NCI-H526 treated with DMSO at 0.1 percent for 48 hours (cell line): Measurements from ENCODE around the gene SPOPL.
"Not testable (repeated sequence)": the region's sequence is repeated elsewhere in the genome, so short reads cannot be mapped to it uniquely, and the experiment has no call there.

ENCODE experiments used
- DNase-seq: peaks from one replicate; lab custom pipeline; 2025; lab: John Stamatoyannopoulos, UW

Gene SPOPL

DNA sequence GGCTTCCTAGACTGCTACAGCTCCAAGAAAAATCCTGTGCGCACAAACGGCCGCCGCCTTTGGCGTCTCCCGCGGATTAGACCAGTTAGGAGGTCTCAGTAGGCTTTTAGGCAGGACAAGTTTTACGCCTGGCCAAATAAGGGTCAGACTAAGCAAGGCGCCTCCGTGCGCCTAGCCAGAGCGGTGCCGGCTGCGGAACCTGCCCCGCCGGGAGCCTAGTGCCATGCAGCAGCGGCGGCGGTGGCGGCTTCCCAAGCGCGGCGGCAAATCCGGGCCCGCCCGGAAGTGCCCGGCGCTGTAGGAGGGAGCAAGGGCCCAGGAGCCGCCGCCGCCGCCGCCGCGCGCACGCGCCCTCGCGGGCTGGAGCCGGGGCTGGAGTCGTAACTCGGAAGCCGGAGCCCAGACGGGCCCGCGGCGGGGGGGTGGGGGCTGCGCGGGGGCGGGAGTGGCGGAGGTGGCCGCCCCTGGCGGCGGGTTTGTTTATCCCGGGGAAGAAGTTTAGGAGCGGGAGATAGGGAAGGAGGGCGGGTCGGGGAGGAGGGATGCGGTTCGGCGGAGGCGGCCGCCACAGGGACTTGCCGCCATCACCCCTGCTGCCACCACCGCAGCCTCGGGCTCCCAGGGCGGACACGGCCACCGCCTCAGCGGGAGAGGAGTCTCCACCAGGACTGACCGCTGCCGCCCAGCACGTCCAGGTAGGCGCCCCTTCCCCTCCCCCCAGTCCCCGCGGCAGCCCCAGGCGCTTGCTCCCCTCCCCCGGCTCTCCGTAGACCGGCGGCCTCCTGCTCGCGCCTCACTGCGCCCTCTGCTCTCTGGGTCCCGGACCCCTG lies at the start of gene SPOPL:
SPOPL (plus strand) TSS at position 346 of the 830 bp plus-strand sequence. CDS start 48,447 bp downstream, outside the sequence.
- DNase-seq = peak; percentile 83

DNA sequence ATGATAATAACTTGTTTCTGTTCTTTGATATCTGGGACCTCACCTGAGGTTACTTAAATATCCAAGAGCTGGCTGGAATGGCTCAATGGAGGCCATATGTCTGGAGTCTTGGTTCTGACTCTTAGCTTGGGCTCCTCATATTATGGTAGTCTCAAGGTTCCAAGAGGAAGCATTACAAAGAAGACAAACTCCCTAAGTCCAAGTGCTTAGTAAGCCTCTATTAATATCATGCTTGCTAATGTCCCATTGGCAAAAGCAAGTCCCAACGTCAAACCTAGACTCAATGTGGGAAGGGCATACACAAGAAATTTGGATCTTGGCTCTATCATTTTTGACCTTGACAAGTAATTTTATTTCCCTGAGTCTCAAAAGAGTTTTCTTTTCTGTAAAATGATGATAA lies 49.2 kb upstream of the SPOPL start:
- DNase-seq = no peak

GRCh38 chr2:138453815-138454214 lies 47.8 kb upstream of the SPOPL start:
- DNase-seq = no peak

DNA sequence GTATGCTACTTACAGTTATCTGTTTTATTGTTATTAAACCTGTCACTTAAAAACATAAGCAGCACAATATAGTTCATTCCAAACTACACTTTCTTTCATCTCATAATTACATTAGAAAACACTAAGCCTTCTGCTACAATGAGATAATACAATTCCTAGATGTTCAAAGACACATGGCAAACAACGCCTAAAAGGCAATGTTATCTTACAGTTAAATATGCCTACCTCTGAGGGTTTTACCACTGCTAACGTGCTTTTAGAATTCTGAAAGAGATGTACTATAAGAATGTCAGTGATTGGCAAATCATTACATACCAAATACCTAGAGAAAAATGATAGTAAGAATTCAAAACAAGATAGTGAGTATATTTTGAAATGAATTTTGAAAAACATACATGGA lies 46.8 kb upstream of the SPOPL start:
- no peak for DNase-seq

DNA sequence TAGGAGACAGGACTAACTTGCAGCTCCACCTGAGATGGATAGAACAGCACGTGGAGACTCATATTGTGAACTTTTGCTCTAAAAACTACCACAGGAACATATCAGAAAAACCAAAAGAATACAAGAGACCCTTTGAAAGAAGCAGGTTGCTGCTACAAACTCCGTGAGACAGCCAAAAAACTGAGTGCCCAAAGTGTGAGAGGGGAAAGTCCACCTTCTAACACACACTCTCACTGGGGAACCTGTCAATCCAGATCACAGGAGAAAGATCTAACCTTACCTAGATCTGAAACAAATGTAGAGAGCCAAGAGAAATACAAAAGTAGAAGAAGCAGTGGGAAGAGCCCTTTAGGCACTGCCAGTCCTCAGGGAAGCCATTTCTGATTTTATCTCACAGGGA lies 46.3 kb upstream of the SPOPL start:
- DNase-seq = no peak

DNA sequence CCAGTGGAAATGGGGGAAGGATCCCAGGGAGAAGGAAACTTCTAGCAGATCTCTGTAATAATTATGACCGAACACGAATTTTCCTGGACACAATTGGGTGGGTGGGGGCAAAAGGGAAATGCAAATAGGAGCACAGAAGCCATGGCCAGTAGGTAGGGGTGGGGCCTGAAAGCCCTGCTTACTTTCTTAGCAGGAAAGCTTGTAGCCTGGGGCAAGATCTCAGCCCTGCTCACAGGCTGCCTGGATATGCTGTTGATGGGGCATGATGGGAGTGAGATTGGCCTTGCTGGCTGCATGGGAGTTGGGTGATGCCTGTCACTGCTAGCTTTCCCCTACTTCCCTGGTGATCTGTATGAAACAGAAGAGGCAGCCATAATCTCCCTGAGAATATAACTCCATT lies 45.9 kb upstream of the SPOPL start:
- no peak for DNase-seq

DNA sequence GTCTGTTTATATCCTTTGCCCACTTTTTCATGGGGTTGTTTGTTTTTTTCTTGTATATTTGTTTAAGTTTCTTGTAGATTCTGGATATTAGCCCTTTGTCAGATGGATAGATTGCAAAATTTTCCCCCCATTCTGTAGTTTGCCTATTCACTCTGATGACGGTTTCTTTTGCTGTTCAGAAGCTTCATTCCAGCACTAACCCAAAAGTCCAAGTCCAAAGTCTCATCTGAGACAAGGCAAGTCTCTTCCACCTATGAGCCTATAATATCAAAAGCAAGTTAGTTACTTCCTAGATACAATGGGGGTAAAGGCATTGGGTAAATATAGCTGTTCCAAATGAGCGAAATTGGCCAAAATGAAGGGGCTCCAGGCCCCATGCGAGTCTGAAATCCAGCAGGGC lies 38.9 kb upstream of the SPOPL start:
- not testable (repeated sequence) for DNase-seq

- DNase-seq = no peak
Observed at GRCh38 chr2:138468617-138469016, 33.0 kb upstream of the SPOPL start.

- no peak for DNase-seq
Observed at GRCh38 chr2:138469411-138469810, 32.2 kb upstream of the SPOPL start.

- DNase-seq = no peak
Observed at GRCh38 chr2:138470941-138471340, 30.6 kb upstream of the SPOPL start.

- no peak for DNase-seq
Observed at GRCh38 chr2:138474100-138474825, 27.3 kb upstream of the SPOPL start.

DNA sequence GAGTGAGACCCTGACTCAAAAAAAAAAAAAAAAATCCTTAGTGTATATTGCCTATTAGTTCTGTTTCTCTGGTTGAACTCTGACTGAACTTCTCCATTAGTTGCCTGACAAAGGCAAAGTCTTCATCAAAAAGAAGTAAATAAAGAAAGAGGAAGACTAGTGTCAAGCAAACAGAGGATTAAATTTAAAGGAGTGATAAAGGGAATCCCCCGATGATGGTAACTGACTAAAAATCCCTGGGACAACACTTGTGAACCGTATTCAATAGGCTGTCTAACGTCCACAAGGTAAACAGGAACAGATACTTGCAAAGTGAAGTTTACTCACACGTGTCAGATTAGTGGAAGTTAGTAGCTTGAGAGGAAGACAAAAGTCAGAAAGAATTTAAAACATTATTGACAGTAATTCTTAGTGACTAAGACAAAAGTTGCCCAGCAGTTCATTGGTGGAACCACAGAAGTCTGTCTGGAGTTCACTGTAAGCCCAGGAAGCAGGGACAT lies 26.2 kb upstream of the SPOPL start:
- no peak for DNase-seq

GRCh38 chr2:138476186-138476585 lies 25.4 kb upstream of the SPOPL start:
- no peak for DNase-seq

DNA sequence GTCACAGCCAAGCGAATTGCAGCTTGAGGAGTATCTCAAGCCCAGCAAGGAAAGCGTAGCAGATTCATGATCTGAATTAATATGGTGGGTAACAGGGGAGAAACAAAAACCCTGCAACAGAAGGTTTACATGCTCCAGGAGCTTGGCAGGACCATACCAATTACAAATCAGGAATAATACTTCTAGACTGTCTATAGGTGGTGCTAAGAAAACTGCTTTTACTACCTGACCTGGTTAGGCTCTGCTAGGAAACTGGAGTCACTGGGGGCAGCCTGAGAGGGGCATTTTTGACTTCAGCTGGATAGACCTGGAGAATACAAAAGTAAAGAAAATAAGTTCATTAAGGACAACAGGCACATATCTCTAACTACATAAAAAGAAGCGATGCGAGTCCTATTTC lies 24.6 kb upstream of the SPOPL start:
- DNase-seq = no peak

GRCh38 chr2:138482796-138483195 lies 18.8 kb upstream of the SPOPL start:
- DNase-seq = not testable (repeated sequence)

DNA sequence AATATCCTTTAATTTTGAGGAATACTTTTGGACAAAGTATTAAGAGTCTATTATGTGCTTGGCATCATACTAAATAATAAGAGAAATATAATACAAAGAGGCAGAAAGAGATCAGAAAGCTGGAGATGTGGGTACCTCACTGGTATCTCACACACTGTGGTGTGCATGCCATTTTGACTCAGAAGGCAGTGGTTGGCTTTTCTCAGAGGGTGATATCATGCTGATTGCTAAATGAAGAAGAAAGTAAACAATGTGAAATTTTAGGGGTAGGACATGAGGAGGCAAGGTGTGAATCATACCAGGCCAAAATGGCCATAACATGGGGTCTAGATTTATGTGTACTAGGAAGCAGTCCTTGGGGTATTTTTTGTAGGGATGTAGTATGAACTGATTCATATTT lies 16.6 kb upstream of the SPOPL start:
- DNase-seq = no peak

DNA sequence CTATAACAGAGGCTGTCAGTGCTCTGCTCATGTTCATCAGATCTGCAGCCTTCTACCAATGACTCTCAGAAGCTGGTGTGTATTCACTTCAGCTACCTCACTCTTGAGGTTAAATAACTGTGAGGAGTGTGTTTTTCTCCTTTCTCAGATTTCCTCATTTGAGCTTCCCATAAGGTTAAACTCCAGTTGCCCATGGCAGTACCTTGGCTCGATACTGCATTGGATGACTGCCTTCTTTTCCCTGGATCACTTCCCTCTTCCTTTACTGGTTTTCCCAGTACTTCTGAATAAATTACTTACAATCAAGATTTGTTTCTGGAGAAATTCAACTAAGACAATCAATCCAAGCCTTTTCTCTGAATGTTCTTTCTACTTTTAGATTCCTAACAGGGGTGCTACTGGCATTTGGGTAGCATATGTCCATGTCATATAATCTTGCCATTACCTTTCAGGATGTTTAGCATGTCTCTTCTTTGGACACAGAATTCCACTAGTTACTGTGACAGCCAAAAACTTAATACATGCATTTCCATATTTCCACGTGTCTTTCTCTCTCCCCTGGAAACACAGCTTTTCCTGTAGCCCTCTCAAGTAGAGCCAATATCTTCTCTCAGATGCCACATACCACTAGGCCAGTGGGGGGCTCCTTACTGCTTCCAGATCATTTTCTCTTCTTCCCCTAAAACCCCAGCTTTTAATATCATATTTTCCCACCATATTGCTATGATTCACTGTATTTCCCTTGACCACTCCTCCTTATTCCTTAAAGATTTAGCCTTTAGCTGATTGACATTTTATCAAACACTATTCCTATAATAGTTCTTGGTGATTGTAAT lies 15.0 kb upstream of the SPOPL start:
- DNase-seq = no peak

DNA sequence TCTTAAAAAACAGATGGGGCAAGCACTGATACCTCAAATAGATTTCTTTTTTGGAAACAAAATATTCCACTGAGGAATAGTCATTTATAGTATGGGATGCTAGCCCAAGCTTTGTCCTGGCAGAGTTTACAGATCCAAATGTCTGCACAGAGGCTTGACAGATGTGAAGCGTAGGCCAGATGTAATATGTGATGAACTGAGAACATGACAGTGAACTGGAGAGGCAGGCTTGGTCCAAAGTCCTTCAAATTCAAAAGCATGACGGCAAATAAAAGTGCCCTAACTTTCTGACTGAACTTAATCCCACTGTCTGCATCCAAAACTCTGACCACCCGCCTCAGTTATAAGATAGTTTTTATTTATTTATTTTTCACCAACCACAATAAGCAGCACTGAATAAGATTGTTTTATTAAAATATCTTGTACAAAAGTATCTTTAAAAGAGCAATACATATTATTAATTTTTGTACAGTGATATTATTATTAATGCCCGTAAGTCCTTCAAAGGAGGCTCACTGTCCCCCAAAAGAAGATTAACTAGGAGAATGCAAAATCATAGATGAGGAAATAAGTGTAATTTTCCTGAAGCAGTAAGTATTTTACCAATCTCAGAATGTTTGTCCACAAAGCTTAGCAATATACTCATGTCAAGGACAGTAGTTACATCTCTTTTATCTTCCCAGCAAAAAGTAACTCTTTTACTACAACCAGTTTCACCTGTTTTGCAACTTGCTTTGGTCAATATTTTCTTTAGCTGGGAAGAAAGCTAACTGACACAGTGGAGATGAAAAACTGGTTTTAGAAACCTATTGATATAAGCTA lies 10.7 kb upstream of the SPOPL start:
- no peak for DNase-seq

DNA sequence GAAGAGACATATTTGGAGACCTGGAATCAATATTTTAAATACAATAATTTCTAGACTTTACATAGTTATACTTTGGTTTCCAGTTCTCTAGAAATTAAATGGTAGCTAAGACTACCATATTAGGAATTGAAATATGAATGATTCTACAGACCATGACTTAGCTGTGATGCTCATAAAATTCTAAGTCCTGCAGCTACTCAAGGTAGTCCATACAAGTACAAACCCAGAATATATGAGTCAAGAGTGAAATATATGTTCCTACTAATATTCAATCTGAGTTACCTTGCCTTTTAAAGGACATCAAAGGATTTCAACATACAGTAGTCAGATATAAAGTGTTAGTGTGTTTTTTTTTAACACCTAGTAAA lies 10.1 kb upstream of the SPOPL start:
- DNase-seq = no peak

DNA sequence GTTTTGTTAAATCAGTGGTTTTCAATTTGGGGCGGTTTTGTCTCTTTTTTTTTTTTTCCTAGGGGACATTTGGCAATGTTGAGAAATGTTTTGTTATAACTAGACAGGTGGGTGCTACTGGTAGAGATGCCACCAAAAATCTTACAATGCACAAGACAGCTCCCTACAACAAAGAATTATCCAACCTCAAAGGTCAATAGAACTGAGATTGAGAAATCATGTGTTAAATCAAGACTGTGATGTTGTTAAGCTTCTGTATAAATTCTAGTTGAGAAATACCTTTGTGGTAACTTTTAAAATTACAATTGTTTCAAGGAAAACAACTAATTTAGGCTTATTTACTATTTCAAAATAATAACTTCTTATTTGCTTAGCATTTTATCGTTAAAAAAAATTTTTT lies 9.4 kb upstream of the SPOPL start:
- no peak for DNase-seq

DNA sequence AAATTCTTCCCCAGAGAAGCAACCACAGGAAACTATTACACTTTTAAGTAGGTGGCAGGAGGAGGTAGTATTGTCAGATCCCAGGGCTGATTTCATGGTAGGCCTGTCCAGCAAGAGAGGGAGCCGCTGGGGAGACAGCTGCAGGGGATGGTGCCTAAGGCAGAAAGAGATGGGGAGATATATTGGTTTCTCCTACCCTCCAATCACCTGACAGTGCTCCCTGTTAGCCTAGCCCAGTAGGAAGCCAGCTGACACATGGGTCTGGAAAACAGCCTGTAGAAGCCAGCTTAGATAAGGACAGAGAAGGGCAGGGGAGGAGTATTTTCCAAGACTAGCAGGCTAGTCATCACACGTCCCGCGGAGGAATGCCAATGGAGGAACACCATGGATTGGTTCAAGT lies 8.2 kb upstream of the SPOPL start:
- no peak for DNase-seq
